HCT116 (cell line): ENCODE results near the gene PYROXD2. TPM values are rescaled to one million over a fixed set of nuclear protein-coding genes. Genes with fewer than 3 reads are reported as not detected.

ENCODE experiments used
- ATAC-seq: fragments of 200-7000 bp; cut with Tn5 transposase; 2 replicates; pipeline ENCODE4 v1.9.1; 2020; ENCODE audit warnings: mild to moderate bottlenecking, moderate library complexity
- BruUV-seq: library from RNA; stranded (reverse); fragments of 400-500 nt; replicated peaks from 2 replicates; lab custom pipeline; 2021; lab: Mats Ljungman, UMichigan
- CTCF ChIA-PET: fragments of 300-600 bp; sonication (Branson Sonifier 250); formaldehyde crosslinking; loops from one replicate; lab custom pipeline; 2021; ENCODE audit warnings: antibody characterized with exemption; lab: Charles Lee
- POLR2A ChIA-PET: fragments of 300-600, 350-600 bp; sonication (Branson Sonifier 250); formaldehyde crosslinking; loops from one replicate; lab custom pipeline; 2021; ENCODE audit warnings: antibody characterized with exemption; lab: Charles Lee
- RAD21 ChIA-PET, 2 experiments: fragments of 300-600 bp; sonication (Branson Sonifier 250); formaldehyde crosslinking; loops; one replicate each; lab custom pipeline; 2023; ENCODE audit warnings: low total read pairs in 2 of 2; ENCODE audit not compliant: uncharacterized antibody in 2 of 2, unreplicated experiment in 2 of 2, low non-redundant PET in 1 of 2; lab: Charles Lee
- DNase-seq: peaks from one replicate; pipeline ENCODE4 v3.0.0-alpha.2; 2010; ENCODE audit warnings: low read depth, low spot score
- H2AFZ ChIP-seq: fragments of 200-600 bp; shearing (Covaris generic), sonication (generic); 2 replicates; pipeline ENCODE4 v1.6.1; 2017; ENCODE audit warnings: low read depth, mixed run types, mixed read lengths, antibody characterized with exemption, low read length; ENCODE audit not compliant: poor library complexity, severe bottlenecking
- H3K27ac ChIP-seq: 2 replicates; pipeline ENCODE4 v1.5.1; 2012; ENCODE audit warnings: low read depth, low read length
- H3K27me3 ChIP-seq: fragments of 200-600 bp; sonication (generic); 2 replicates; pipeline ENCODE4 v1.6.1; 2016; ENCODE audit warnings: mixed run types, low read length, mixed read lengths; ENCODE audit not compliant: insufficient read depth
- H3K36me3 ChIP-seq, 2 experiments: fragments of 200-500 bp in 1 of 2; fragments of 200-600 bp in 1 of 2; sonication (Bioruptor generic) in 1 of 2; sonication (generic) in 1 of 2; 2 replicates each; pipeline versions ENCODE4 v1.5.1 to v1.6.1; 2014 to 2016; ENCODE audit warnings: low read length in 2 of 2, inconsistent platforms in 1 of 2, mixed read lengths in 1 of 2, mixed run types in 1 of 2; ENCODE audit not compliant: insufficient read depth in 2 of 2, control insufficient read depth in 1 of 2
- H3K4me1 ChIP-seq, 2 experiments: fragments of 200-600 bp in 1 of 2; sonication (generic) in 1 of 2; 2 replicates each; pipeline versions ENCODE4 v1.5.1 to v1.6.1; 2012 to 2017; ENCODE audit warnings: low read length in 2 of 2, inconsistent platforms in 1 of 2, mild to moderate bottlenecking in 1 of 2, mixed read lengths in 1 of 2, mixed run types in 1 of 2, moderate library complexity in 1 of 2; ENCODE audit not compliant: insufficient read depth in 2 of 2, control insufficient read depth in 1 of 2
- H3K4me2 ChIP-seq: fragments of 200-600 bp; sonication (generic); 2 replicates; pipeline ENCODE4 v1.6.1; 2017; ENCODE audit warnings: mixed run types, low read length, mixed read lengths
- H3K4me3 ChIP-seq, 2 experiments: fragments of 200-600 bp in 1 of 2; sonication (generic) in 1 of 2; replicated peaks in 1 of 2; 2 replicates each; pipeline ENCODE4 v1.5.1; 2011 to 2016; ENCODE audit warnings: low read length in 2 of 2, control low read depth in 1 of 2, low read depth in 1 of 2, mild to moderate bottlenecking in 1 of 2, mixed read lengths in 1 of 2, mixed run types in 1 of 2
- H3K79me2 ChIP-seq: fragments of 200-600 bp; sonication (generic); 2 replicates; pipeline ENCODE4 v1.6.1; 2017; ENCODE audit warnings: mild to moderate bottlenecking, mixed run types, low read length, moderate library complexity, mixed read lengths; ENCODE audit not compliant: insufficient read depth
- H3K9ac ChIP-seq: fragments of 200-600 bp; sonication (generic); 2 replicates; pipeline ENCODE4 v1.6.1; 2016; ENCODE audit warnings: low read length, mixed read lengths
- H3K9me2 ChIP-seq: fragments of 200-600 bp; sonication (generic), shearing (Covaris generic); 2 replicates; pipeline ENCODE4 v1.6.1; 2017; ENCODE audit warnings: mixed run types, mild to moderate bottlenecking, moderate library complexity; ENCODE audit not compliant: insufficient read depth
- H3K9me3 ChIP-seq, 2 experiments: fragments of 200-500 bp in 1 of 2; fragments of 200-600 bp in 1 of 2; sonication (Bioruptor generic) in 1 of 2; sonication (generic) in 1 of 2; 2 replicates each; pipeline ENCODE4 v1.6.1; 2014 to 2017; ENCODE audit warnings: low read length in 2 of 2, mixed read lengths in 2 of 2, inconsistent platforms in 1 of 2, low read depth in 1 of 2, mild to moderate bottlenecking in 1 of 2, mixed run types in 1 of 2, moderate library complexity in 1 of 2; ENCODE audit not compliant: control insufficient read depth in 1 of 2, insufficient read depth in 1 of 2
- H4K20me1 ChIP-seq: fragments of 200-600 bp; sonication (generic), shearing (Covaris generic); 2 replicates; pipeline ENCODE4 v1.6.1; 2017; ENCODE audit warnings: mixed run types, mild to moderate bottlenecking, moderate library complexity; ENCODE audit not compliant: insufficient read depth
- CEBPB ChIP-seq: IDR thresholded peaks from 2 replicates; pipeline ENCODE4 v1.6.1; 2012; ENCODE audit warnings: low read depth
- EZH2 ChIP-seq: fragments of 200-600 bp; sonication (generic); IDR thresholded peaks from 2 replicates; pipeline ENCODE4 v1.6.1; 2017; ENCODE audit warnings: antibody characterized with exemption, mixed run types
- FOSL1 ChIP-seq: IDR thresholded peaks from 2 replicates; pipeline ENCODE4 v1.6.1; 2012; ENCODE audit warnings: low read depth
- JUND ChIP-seq: IDR thresholded peaks from 2 replicates; pipeline ENCODE4 v1.6.1; 2012
- MAX ChIP-seq: IDR thresholded peaks from 2 replicates; pipeline ENCODE4 v1.6.1; 2012
- POLR2A ChIP-seq: IDR thresholded peaks from 2 replicates; pipeline ENCODE4 v1.7.0; 2011; ENCODE audit warnings: borderline replicate concordance; ENCODE audit not compliant: insufficient read depth, insufficient read length; ENCODE audit errors: extremely low read depth
- RAD21 ChIP-seq: IDR thresholded peaks from 2 replicates; pipeline ENCODE4 v1.6.1; 2012; ENCODE audit warnings: low read depth, mild to moderate bottlenecking
- SIN3A ChIP-seq: IDR thresholded peaks from 2 replicates; pipeline ENCODE4 v1.6.1; 2012; ENCODE audit warnings: low read depth
- TCF7L2 ChIP-seq: IDR thresholded peaks from 2 replicates; pipeline ENCODE4 v1.7.0; 2011; ENCODE audit warnings: borderline replicate concordance, inconsistent platforms; ENCODE audit not compliant: insufficient read depth, insufficient read length; ENCODE audit errors: extremely low read depth
- intact Hi-C: fragments of 100-400 bp; cut with micrococcal nuclease; formaldehyde crosslinking; loops from 2 replicates; pipeline ENCODE4 v1.10.0; 2022
- total RNA-seq: library from RNA; stranded (reverse); gene quantifications from one replicate; pipeline ENCODE4 v1.2.1, GENCODE V29; 2021; ENCODE audit not compliant: unreplicated experiment

PYROXD2 gene
- total RNA-seq, 1 experiment from 2014 or later: 14.2 TPM

DNA sequence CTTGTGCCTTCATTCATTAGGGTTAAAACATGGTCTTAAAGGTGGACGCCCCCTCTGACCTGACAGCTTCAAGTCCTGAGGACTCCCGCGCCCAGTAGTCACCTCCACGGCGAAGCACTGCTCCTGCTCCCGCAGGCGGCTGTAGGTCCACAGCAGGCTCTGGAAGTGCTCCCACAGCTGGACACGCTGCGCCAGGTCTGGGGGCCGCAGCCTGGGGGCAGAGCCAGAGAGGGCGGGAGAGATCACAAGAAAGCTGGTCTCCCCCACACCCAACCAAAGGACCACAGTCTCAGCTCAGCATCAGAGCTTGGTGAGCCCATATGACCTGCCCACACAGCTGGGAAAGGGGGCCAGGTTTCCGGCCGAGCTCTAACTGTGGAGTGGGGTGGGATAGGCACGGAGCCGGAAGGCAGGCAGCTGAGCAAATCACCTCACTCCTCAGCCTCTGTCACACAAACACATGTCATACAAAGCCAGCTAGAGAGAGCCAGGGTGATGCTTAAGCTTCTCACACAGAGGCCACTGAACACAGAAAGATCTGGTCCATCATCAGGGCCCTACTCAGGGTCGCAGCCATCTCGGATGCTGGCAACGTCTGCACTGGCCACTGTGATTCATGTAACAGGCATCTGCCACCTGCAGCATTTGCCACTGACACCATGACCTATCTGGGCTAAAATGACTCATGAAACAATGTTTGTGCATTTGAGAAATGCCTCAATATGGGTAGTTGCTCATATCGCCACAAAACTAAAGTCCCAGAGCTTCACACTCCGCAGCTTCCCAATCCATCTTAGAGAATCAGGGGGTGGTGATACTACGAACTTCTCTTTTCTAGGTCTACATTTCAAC, 19.1 kb upstream of the PYROXD2 start:
- intact Hi-C loops: no loop called here
- H3K4me3 ChIP-seq: no peak overlapping the region
- H3K9ac ChIP-seq: no peak overlapping the region
- H3K27ac ChIP-seq: no peak overlapping the region
- H3K9me3 ChIP-seq: no peaks in the 10 kb centered on the region
- H3K36me3 ChIP-seq: peaks cover 19 to 35% of the 10 kb centered on the region in 2 experiments; a peak in 3 of 4 replicates
- H3K4me2 ChIP-seq: peak overlapping the region; percentile 14; the same call in 1 of the 2 replicates
- no peaks in the 10 kb centered on the region for H3K27me3 ChIP-seq
- no peaks in the 10 kb centered on the region for H3K79me2 ChIP-seq
- no peaks in the 10 kb centered on the region for H3K9me2 ChIP-seq
- no TSS peak for BruUV-seq
- H3K4me1 ChIP-seq: peaks cover 0 to 12% of the 10 kb centered on the region in 2 experiments; a peak in 3 of 4 replicates
- peak; percentile 73 for ATAC-seq
- ChIA-PET POLR2A (no interaction called here), CTCF (interaction anchor here (1.4 to 3.8 kb wide), 2 partner anchors 9 to 11 kb away, joined by 3 to 22 read pairs; no protein-coding TSS in a partner anchor), RAD21 (interaction anchor here in 1 of 2 experiments (1.0 kb wide), 1 partner anchor 9 kb away, joined by 3 read pairs; no protein-coding TSS in a partner anchor)
- DNase-seq: no peak
- no peak overlapping the region for H2AFZ ChIP-seq
- TF ChIP-seq MAX (no peak), FOSL1 (0 out of 2 replicates have a peak, but pooled peaks have one; percentile 24), RAD21 (no peak), JUND (peak; percentile 20; the same call in 1 of the 2 replicates), EZH2 (no peak), SIN3A (no peak), TCF7L2 (no peak)
- no peaks in the 10 kb centered on the region for H4K20me1 ChIP-seq

- Histone ChIP-seq H3K4me2 (no peak overlapping the region), H2AFZ (no peak overlapping the region), H3K36me3 (peaks cover 19 to 35% of the 10 kb centered on the region in 2 experiments; a peak in 3 of 4 replicates), H3K27ac (no peak overlapping the region), H3K9ac (no peak overlapping the region), H3K4me3 (no peak overlapping the region), H3K79me2 (no peaks in the 10 kb centered on the region), H3K27me3 (no peaks in the 10 kb centered on the region), H3K4me1 (peaks cover 0 to 12% of the 10 kb centered on the region in 2 experiments; a peak in 3 of 4 replicates), H3K9me3 (no peaks in the 10 kb centered on the region), H3K9me2 (no peaks in the 10 kb centered on the region), H4K20me1 (no peaks in the 10 kb centered on the region)
- ChIA-PET CTCF (interaction anchor here (1.4 to 3.8 kb wide), 2 partner anchors 8 to 10 kb away, joined by 3 to 22 read pairs; no protein-coding TSS in a partner anchor), POLR2A (no interaction called here), RAD21 (interaction anchor here in 1 of 2 experiments (1.0 kb wide), 1 partner anchor 8 kb away, joined by 3 read pairs; no protein-coding TSS in a partner anchor)
- no peak for TF ChIP-seq POLR2A
- no peak for TF ChIP-seq MAX
- no peak for TF ChIP-seq CEBPB
- intact Hi-C loops: no loop called here
- no peak for DNase-seq
- ATAC-seq: no peak
- BruUV-seq: no TSS peak
Measured at GRCh38 chr10:98433371-98433770, 18.4 kb upstream of the PYROXD2 start.
